Uterus (tissue), 4 donors: ENCODE results near the gene ATP6V1C2. TPM values are rescaled to one million over a fixed set of nuclear protein-coding genes. Genes with fewer than 3 reads are reported as not detected.

Experiments
- DNase-seq, 2 donors: peaks; one replicate each; pipeline ENCODE4 v3.0.0-alpha.2; 2019 to 2020
- H3K27ac ChIP-seq, 2 donors: fragments of 200-600 bp; sonication (generic); 1 replicate in 1 of 2; 2 replicates in 1 of 2; pipeline ENCODE4 v1.5.1; 2016 to 2018
- H3K27me3 ChIP-seq, 2 donors: fragments of 200-600 bp; sonication (generic); one replicate each; pipeline ENCODE4 v1.5.1; 2018 to 2019; ENCODE audit warnings: control low read depth in 1 of 2
- H3K36me3 ChIP-seq, 2 donors: fragments of 200-600 bp; sonication (generic); one replicate each; pipeline ENCODE4 v1.5.1; 2019; ENCODE audit warnings: control low read depth in 1 of 2
- H3K4me1 ChIP-seq, 2 donors: fragments of 200-600 bp; sonication (generic); one replicate each; pipeline ENCODE4 v1.5.1; 2018 to 2019; ENCODE audit warnings: control low read depth in 1 of 2
- H3K4me3 ChIP-seq, 2 donors: fragments of 200-600 bp; sonication (generic); 1 replicate in 1 of 2; 2 replicates in 1 of 2; pipeline ENCODE4 v1.5.1; 2018 to 2019; ENCODE audit warnings: mild to moderate bottlenecking in 1 of 2
- H3K9me3 ChIP-seq, 2 donors: fragments of 200-600 bp; sonication (generic); one replicate each; pipeline ENCODE4 v1.5.1; 2019; ENCODE audit warnings: control low read depth in 1 of 2
- POLR2A ChIP-seq, 2 donors: fragments of 450-650 bp; IDR thresholded peaks; one replicate each; pipeline ENCODE4 v1.6.1; 2016; ENCODE audit warnings: antibody characterized with exemption in 2 of 2, mild to moderate bottlenecking in 1 of 2, moderate library complexity in 1 of 2
- intact Hi-C: fragments of 100-400 bp; cut with DNase I; formaldehyde crosslinking; loops from one replicate; pipeline ENCODE4 v1.15.1; 2023; ENCODE audit warnings: low total_unique reads
- total RNA-seq, 4 donors: library from RNA; depleted of rRNA in 3 of 4; stranded (reverse); fragments of >200 nt in 3 of 4; gene quantifications; one replicate each; pipeline versions ENCODE4 v1.1.0 to v1.2.4, GENCODE V29; 2014 to 2023
- TF ChIP-seq, protein P1 (sequence below), 4 experiments: fragments of 200-600 bp in 2 of 4; fragments of 450-650 bp in 2 of 4; sonication (generic) in 2 of 4; IDR thresholded peaks; one replicate each; pipeline ENCODE4 v1.5.1; 2016 to 2019; ENCODE audit warnings: antibody characterized with exemption in 4 of 4, mild to moderate bottlenecking in 2 of 4, moderate library complexity in 1 of 4
- donor health status: DM: yes; HTN: yes; CAD: no.

The ATP6V1C2 gene
- total RNA-seq, 4 donors from 2014 or later = 0.26 to 3.6 (median 0.61) TPM; not detected in 1

DNA sequence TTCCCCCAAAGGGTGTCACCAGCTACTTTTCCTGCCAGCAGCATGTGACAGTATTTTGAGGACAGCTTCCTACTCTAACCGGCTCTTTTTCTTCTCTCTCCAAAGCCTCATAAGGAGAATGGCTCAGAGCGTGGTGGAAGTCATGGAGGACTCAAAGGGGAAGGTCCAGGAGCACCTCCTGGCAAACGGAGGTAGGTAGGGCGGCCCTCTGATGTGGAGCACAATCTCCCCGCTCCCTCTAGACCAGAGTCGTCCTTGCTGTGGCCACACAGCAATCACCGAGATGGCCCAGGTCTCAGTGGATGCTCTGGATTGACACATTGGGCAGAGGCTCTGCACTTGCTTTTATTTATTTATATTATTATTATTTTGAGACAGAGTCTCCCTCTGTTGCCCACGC, 32.4 kb downstream of the ATP6V1C2 start:
- intact Hi-C loops = no loop called here

DNA sequence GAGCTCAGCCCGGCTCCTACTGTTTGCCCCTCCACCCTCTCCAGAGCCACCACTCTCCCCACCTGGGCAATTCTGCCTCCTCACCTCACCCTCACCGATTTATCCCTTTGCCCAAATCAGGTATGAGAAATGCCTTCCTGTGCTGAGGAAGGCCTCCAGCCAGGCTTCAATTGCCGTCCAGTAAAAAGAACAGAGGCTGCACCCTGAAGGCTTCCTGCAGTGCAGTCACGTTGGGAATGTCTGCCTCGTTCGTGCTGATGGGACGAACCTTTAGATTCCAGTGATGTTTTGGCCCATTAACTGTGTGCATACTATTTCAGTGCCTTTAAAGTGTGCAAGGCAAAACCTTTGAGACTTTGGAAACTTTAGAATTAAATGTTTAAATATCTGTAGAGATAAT, 34.2 kb downstream of the ATP6V1C2 start:
- Histone ChIP-seq H3K36me3 (no peaks in the 10 kb centered on the region), H3K9me3 (no peaks in the 10 kb centered on the region), H3K27me3 (no peaks in the 10 kb centered on the region), H3K27ac (no peak overlapping the region), H3K4me1 (no peaks in the 10 kb centered on the region), H3K4me3 (no peak overlapping the region)
- no peak for TF ChIP-seq POLR2A (IDR thresholded peaks at IDR 0.05)
- TF ChIP-seq, protein P1, sequence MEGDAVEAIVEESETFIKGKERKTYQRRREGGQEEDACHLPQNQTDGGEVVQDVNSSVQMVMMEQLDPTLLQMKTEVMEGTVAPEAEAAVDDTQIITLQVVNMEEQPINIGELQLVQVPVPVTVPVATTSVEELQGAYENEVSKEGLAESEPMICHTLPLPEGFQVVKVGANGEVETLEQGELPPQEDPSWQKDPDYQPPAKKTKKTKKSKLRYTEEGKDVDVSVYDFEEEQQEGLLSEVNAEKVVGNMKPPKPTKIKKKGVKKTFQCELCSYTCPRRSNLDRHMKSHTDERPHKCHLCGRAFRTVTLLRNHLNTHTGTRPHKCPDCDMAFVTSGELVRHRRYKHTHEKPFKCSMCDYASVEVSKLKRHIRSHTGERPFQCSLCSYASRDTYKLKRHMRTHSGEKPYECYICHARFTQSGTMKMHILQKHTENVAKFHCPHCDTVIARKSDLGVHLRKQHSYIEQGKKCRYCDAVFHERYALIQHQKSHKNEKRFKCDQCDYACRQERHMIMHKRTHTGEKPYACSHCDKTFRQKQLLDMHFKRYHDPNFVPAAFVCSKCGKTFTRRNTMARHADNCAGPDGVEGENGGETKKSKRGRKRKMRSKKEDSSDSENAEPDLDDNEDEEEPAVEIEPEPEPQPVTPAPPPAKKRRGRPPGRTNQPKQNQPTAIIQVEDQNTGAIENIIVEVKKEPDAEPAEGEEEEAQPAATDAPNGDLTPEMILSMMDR (IDR thresholded peaks at IDR 0.05) = no peak
- no peak for DNase-seq
- intact Hi-C loops = no loop called here

More for the DNA sequence above, 32.4 kb downstream of the ATP6V1C2 start:
- no peaks in the 10 kb centered on the region for H3K4me1 ChIP-seq
- H3K9me3 ChIP-seq = no peaks in the 10 kb centered on the region
- H3K27me3 ChIP-seq = no peaks in the 10 kb centered on the region
- H3K4me3 ChIP-seq = no peak overlapping the region
- TF ChIP-seq, protein P1 (IDR thresholded peaks at IDR 0.05) = no peak
- TF ChIP-seq POLR2A (IDR thresholded peaks at IDR 0.05) = no peak
- no peak overlapping the region for H3K27ac ChIP-seq
- no peaks in the 10 kb centered on the region for H3K36me3 ChIP-seq
- DNase-seq = no peak

DNA sequence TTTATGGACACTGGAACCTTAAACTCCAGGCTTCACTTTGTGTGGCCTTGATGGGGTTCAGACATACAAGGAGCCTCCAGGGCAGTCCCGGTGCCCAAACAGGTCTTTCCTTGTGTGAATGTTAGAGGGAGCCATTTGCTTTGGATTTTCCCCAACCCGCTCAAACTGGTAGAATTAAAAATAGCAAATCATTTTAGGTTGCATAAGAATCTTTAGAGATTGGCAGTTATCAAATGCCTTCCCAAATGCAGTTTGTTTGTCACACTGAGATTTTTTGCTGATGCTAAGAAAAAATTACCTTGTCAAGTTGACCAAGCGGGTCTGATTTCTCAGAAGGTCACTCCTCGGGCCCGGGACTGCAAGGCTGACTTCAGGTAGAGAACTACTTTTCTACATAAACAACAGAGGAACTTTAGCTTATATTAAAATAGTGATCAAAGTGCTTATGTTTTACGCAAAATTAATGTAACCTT, 36.4 kb downstream of the ATP6V1C2 start:
- no peaks in the 10 kb centered on the region for H3K36me3 ChIP-seq
- no peaks in the 10 kb centered on the region for H3K9me3 ChIP-seq
- no peaks in the 10 kb centered on the region for H3K27me3 ChIP-seq
- H3K4me1 ChIP-seq = no peaks in the 10 kb centered on the region
- no peak overlapping the region for H3K4me3 ChIP-seq
- no peak for DNase-seq
- H3K27ac ChIP-seq = no peak overlapping the region
- no peak for TF ChIP-seq POLR2A (IDR thresholded peaks at IDR 0.05)
- TF ChIP-seq, protein P1 (IDR thresholded peaks at IDR 0.05) = no peak
- intact Hi-C loops = no loop called here

DNA sequence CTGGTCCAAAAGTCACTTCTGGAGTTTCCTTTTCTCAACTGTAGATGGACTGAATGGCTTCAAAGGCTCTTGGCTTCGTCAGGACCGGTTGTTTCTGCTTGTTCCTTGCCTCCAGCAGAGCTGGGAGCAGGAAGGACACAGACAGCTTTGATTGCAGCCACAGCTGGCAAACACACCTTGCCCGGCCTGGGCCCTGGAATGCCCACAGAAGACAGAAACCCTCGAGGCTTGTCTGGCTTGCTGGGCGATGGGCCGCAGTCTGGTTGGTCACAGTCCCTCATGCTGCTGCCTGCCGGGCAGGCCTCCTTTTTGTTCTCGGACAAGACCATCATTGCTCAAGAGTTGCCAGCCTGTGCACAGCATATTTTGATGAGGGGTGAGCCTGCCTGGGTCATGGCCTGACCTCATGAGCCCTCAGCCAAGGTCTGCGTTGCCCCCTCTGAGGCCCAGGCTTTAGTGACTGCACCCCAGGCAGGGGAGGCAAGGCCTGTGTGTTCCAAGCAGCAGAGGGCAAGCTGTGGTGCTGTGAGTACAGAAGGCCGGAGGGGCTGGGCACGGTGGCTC, 37.8 kb downstream of the ATP6V1C2 start:
- TF ChIP-seq POLR2A (IDR thresholded peaks at IDR 0.05) = no peak
- TF ChIP-seq, protein P1 (IDR thresholded peaks at IDR 0.05) = no peak
- DNase-seq = no peak
- no peaks in the 10 kb centered on the region for H3K27me3 ChIP-seq

DNA sequence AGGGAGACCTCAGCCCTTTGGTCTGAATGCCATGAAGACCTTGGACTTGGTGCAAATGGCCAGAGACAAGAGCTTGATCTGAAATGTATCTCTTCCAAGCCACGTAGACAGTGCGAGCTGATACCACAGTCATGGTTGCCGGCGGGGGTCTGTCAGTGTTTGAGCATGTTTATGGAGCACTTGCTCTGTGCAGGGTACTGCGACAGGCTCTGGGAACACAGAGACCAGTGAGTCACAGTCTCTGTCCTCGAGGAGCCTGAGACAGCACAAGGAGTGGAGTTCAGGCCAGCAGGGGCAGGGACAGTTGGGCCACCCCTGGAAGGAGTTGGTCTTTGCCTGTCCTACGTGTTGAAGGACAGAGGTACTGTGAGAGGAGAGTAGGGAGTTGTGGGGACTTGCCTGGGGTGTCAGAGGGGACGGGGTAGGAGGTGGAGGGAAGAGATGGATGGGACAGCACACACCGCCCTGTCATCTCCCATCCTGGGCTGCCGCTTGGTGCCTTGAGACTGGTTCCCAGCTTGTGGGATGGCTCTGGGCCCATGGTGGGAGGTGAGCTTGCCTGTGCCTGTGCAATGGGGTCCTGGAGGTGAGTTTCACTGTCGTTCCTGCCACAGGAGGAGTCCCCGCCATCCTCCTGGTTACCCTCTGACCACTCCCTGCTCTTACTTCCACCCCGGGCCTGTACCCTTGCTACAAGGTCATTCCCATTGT, 39.5 kb downstream of the ATP6V1C2 start:
- Histone ChIP-seq H3K27me3 (no peaks in the 10 kb centered on the region), H3K4me1 (no peaks in the 10 kb centered on the region), H3K9me3 (no peaks in the 10 kb centered on the region), H3K36me3 (no peaks in the 10 kb centered on the region), H3K4me3 (no peak overlapping the region), H3K27ac (no peak overlapping the region)
- TF ChIP-seq, protein P1 (IDR thresholded peaks at IDR 0.05) = no peak
- TF ChIP-seq POLR2A (IDR thresholded peaks at IDR 0.05) = no peak
- intact Hi-C loops = no loop called here
- no peak for DNase-seq

More for the DNA sequence above, 37.8 kb downstream of the ATP6V1C2 start:
- Histone ChIP-seq H3K36me3 (no peaks in the 10 kb centered on the region), H3K4me3 (no peak overlapping the region), H3K4me1 (no peaks in the 10 kb centered on the region), H3K9me3 (no peaks in the 10 kb centered on the region), H3K27ac (no peak overlapping the region)
- intact Hi-C loops = no loop called here
